Neutrophil (primary cell): Measurements from ENCODE around the gene ABCA13.

ENCODE experiments used
- H3K27ac ChIP-seq: fragments of 200-600 bp; sonication (generic); 2 replicates; pipeline ENCODE4 v1.5.1; 2016; ENCODE audit warnings: mild to moderate bottlenecking, moderate library complexity
- H3K27me3 ChIP-seq: fragments of 200-600 bp; sonication (generic); 2 replicates; pipeline ENCODE4 v1.6.0; 2016; ENCODE audit warnings: mild to moderate bottlenecking
- H3K36me3 ChIP-seq: fragments of 200-600 bp; sonication (generic); 2 replicates; pipeline ENCODE4 v1.5.1; 2017
- H3K4me1 ChIP-seq, 2 experiments: fragments of 200-600 bp in 1 of 2; sonication (generic) in 1 of 2; 1 replicate in 1 of 2; 2 replicates in 1 of 2; pipeline versions ENCODE4 v1.5.1 to v1.6.1; 2013 to 2016; ENCODE audit warnings: low read depth in 1 of 2, low read length in 1 of 2, mild to moderate bottlenecking in 1 of 2, moderate library complexity in 1 of 2; ENCODE audit not compliant: control insufficient read depth in 1 of 2, insufficient read depth in 1 of 2
- H3K4me3 ChIP-seq, 2 experiments: fragments of 200-600 bp in 1 of 2; sonication (generic) in 1 of 2; 1 replicate in 1 of 2; 2 replicates in 1 of 2; pipeline ENCODE4 v1.5.1; 2013 to 2016; ENCODE audit warnings: low read depth in 1 of 2, low read length in 1 of 2, mild to moderate bottlenecking in 1 of 2, moderate library complexity in 1 of 2
- H3K9me3 ChIP-seq: fragments of 200-600 bp; sonication (generic); 2 replicates; pipeline ENCODE4 v1.5.1; 2016
- CTCF ChIP-seq: fragments of 200-600 bp; sonication (generic); IDR thresholded peaks from 2 replicates; pipeline ENCODE4 v1.5.1; 2016; ENCODE audit warnings: antibody characterized with exemption

Gene ABCA13

GRCh38 chr7:48664241-48664640, 493.0 kb downstream of the ABCA13 start:
- H3K4me3 ChIP-seq = no peak overlapping the region
- H3K4me1 ChIP-seq = no peaks in the 10 kb centered on the region
- H3K27ac ChIP-seq = no peak overlapping the region
- H3K36me3 ChIP-seq = no peaks in the 10 kb centered on the region
- no peak for TF ChIP-seq CTCF
- H3K27me3 ChIP-seq = no peaks in the 10 kb centered on the region
- no peaks in the 10 kb centered on the region for H3K9me3 ChIP-seq

GRCh38 chr7:48665353-48666135, 494.3 kb downstream of the ABCA13 start:
- Histone ChIP-seq H3K27ac (no peak overlapping the region), H3K4me3 (no peak overlapping the region), H3K9me3 (no peaks in the 10 kb centered on the region), H3K36me3 (no peaks in the 10 kb centered on the region), H3K4me1 (no peaks in the 10 kb centered on the region), H3K27me3 (no peaks in the 10 kb centered on the region)
- no peak for TF ChIP-seq CTCF

DNA sequence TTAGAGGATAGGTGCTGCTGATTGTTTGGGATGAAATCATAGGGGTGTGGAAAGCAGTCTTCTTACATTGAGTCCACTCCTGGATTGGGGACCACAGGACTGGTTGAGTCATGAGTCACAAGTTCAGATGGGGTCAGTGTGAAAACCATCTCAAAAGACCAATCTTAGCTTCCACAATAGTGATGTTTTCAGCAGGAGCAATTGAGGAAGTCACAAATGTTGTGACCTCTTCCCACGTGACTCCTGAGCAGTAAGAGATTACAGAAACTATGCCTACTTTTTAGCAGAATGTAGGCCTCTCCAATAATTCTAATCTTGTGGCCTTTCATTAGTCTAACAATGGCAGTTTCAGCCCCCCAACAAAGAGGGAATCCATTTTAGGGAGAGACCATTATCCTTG, 496.1 kb downstream of the ABCA13 start:
- Histone ChIP-seq H3K27ac (no peak overlapping the region), H3K9me3 (no peaks in the 10 kb centered on the region), H3K4me3 (no peak overlapping the region), H3K4me1 (no peaks in the 10 kb centered on the region), H3K36me3 (no peaks in the 10 kb centered on the region), H3K27me3 (no peaks in the 10 kb centered on the region)
- TF ChIP-seq CTCF = no peak

- Histone ChIP-seq H3K36me3 (no peaks in the 10 kb centered on the region), H3K4me1 (no peaks in the 10 kb centered on the region), H3K4me3 (no peak overlapping the region), H3K9me3 (no peaks in the 10 kb centered on the region), H3K27ac (no peak overlapping the region), H3K27me3 (no peaks in the 10 kb centered on the region)
- TF ChIP-seq CTCF = no peak
These were observed 500.4 kb downstream of the ABCA13 start for GRCh38 chr7:48671656-48672055.

- TF ChIP-seq CTCF = no peak
- Histone ChIP-seq H3K27me3 (no peaks in the 10 kb centered on the region), H3K4me1 (no peaks in the 10 kb centered on the region), H3K4me3 (no peak overlapping the region), H3K27ac (no peak overlapping the region), H3K36me3 (no peaks in the 10 kb centered on the region), H3K9me3 (no peaks in the 10 kb centered on the region)
These were observed 509.7 kb downstream of the ABCA13 start for GRCh38 chr7:48681006-48681405.
